HG03066 (cell line): ENCODE measurements around the gene C1GALT1.
"Not testable (repeated sequence)": the region's sequence is repeated elsewhere in the genome, so short reads cannot be mapped to it uniquely, and the experiment has no call there.

Experiments
- ATAC-seq: cut with Tn5 transposase; IDR thresholded peaks from one replicate; pipeline ENCODE4 v1.9.1; 2021; ENCODE audit warnings: low read depth; ENCODE audit not compliant: unreplicated experiment

The C1GALT1 gene

DNA sequence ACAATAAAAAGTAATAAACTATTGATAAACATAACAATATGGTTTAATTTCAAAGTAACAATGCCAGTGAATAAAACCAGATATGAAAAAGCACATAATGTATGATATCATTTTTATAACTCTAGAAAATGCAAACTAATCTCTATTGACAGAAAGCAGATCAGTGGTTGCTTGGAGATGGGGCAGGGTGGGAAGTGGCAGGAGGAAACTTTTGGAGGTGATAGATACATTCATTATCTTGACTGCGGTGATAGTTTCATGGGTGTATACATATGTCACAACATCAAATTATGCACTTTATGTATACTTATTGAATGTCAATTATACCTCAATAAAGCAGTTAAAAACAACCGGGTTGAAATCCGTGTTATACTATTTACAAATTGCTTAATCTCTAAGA lies 16.0 kb upstream of the C1GALT1 start:
- ATAC-seq = no peak

DNA sequence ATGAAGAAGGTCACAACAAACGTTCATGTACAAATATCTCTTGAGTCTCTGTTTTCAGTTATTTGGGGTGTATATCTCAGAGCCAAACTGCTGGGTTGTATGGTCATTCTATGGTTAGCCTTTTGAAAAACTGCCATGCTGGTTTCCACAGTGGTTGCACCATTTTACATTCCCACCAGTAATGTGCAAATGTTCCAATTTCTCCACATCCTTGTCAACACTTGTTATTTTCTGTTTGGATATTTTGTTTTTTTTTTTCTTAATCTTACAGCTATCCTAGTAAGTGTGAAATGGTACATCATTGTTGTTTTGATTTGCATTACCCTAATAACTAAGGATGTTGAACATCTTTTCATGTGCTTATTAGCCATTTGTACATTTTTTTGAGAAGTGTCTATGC lies 13.0 kb upstream of the C1GALT1 start:
- no peak for ATAC-seq

DNA sequence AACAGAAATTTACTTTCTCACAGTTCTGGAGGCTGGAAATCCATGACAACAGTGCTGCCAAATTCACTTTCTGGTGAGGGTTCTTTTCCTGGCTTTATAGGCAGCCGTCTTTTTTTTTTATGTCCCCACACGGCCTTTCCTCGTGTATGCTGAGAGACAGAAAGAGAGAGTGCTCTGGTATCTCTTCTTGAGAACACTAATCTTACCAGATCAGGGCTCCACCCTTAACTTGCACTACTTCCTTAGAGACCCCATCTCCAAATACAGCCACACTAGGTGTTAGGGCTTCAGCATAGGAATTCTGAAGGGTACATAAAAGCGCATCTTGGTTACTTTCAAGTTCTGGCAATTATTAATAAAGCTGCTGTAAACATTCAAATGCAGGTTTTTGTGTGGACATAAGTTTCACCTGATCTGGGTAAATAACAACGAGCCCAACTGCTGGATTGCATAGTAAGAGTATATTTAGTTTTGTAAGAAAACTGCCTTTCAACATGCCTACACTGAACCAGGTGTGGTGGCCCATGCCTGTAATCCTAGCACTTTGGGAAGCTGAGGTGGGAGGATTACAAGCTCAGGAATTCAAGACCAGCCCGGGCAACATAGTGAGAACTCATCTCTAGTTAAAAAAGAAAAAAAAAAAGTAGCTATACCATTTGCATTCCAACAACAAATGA lies 8.2 kb upstream of the C1GALT1 start:
- ATAC-seq = no peak

DNA sequence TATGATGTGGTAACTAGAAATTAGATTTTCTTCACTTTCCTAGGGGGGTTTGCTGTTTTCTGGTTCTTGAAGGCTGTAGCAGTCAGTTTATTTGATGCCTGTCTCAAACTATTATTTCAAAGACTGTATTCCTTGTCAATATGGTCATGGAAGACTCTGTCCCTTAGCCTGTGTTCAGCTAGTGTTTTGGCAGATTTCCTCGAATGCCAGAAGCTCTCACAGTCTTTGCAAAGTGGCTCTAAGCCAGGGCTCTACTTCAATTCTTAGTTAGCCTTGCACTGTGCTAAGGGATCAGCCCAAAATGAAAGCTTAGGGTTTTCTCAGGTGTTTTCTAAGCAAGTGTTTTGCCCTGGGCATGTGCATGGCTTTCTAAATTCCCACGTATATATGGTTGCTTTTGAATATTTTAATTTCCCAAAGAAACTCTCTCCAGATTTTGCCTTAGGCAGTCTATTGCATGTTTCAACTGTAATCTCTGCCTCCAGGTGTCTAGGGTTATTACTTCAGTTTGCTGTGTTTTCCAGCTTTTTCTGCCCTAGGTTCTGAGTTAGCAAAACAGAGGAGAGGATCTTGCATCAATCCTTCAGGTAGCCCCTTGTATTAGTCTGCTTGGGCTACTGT lies 7.2 kb upstream of the C1GALT1 start:
- ATAC-seq = no peak

DNA sequence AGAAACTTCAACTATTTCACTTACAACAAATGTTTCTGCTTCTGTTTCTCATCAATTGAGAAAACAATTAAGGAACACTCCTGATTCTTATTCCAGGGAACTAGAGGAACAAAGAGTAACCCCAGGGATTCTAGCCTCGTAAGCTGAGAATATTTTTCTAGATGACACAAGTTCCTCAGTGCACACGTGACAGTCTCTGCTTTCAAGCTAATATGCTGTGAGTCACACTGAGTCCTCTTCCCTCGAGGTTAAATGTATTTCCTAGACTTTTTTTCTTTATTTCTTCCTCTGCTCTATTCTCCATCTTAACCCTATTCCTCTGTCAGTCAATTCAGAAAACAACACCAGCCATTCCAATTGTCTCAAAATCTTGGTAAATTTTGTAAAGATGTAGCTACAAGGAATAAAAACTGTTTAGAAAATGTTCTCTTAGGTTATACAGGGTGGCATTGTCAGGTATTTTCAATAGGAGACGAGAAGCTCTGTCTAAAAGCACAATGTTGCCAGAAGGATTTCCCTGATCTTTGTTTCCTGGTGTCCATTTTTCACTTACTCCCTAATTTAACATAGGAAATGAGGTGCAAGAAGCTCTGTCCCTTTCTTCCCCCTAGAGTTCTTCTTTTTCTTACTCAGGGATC lies 5.8 kb upstream of the C1GALT1 start:
- ATAC-seq = no peak

DNA sequence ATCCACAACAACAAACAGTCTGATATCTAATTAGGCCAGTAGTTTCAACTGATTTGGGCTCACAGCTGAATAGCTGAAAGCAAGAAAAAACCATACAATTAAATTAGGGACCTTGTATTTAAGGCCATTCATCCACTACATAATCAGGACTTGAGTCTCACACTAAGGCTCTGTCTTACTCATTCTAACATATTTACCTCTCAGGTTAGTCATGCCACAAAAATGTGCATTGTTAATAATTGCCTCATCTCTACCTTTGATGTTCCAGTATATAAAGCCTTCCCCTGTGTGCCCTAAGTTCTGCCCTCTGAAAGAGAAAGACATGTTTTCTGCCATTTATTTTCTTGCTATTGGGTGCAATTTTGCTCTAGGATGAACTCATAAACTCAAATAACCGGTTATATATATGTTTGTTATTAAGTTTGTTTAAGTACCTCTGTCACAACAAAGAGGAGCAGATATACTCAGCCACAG lies 5.3 kb upstream of the C1GALT1 start:
- no peak for ATAC-seq

DNA sequence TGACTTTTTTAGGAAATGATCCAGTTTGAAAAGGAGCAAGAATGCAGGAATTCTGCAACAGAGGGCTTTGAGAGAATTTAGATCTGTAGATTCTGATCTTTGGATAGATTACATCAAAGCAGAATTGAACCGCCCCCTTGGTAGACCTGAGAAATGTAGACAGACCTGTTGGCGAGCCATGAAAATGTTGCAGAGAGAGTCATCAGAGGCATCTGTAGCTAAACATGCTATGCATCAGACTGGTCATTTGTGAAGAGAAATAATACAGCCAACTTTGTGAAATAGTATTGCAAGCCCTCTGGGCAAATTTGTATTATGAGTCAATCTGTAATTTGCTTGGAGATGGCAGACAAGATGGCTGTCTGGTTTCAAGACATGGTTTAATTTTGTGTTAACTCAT lies 4.3 kb upstream of the C1GALT1 start:
- no peak for ATAC-seq

DNA sequence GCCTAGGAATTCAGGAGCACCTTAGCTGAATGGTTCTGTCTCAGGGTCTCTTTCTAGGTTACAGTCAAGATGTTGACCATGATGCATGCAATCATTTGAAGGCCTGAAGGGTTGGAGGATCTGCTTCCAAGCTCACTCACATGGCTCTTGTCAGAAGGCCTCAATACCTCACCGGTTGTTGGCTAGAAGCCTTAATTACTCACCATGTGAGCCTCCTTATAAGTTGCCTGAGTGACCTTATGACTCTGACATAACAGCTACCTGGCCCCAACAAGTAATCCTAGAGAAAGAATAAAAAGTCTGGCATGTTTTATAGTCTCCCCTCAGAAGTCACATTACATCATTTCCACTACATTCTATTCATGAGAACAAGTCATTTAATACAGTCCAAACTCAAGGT lies 3.4 kb upstream of the C1GALT1 start:
- ATAC-seq = no peak

DNA sequence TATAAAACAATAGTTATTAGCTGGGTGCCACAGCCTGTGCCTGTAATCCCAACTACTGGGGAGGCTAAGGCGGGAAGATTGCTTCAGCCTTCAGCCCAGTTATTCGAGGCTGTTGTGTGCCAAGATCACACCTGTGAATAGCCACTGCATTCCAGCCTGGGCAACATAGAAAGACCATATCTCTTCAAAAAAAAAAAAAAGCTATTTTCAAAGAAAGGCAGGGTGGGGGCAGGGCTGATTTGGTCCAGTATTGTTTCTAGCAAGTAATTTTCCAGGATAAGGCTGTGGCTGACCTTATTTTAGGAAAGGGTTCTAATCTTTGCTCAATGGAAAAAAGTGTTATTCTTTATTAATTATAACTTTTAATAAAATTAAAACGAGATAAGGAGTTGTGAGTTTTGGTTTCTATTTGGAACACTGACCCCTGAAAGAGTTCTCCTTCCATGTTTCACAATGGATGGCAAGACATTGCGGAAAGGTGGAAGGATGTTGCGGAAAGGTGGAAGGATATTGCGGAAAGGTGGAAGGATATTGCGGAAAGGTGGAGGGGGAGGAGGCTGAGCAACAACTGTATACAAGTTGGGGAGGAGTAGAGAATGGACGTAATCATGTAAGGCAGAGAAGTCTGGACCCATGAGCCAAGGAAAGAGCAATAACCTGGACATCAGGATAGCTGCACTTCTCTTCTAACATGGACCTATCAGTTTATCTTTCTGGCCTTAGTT lies 1.5 kb upstream of the C1GALT1 start:
- ATAC-seq = no peak

DNA sequence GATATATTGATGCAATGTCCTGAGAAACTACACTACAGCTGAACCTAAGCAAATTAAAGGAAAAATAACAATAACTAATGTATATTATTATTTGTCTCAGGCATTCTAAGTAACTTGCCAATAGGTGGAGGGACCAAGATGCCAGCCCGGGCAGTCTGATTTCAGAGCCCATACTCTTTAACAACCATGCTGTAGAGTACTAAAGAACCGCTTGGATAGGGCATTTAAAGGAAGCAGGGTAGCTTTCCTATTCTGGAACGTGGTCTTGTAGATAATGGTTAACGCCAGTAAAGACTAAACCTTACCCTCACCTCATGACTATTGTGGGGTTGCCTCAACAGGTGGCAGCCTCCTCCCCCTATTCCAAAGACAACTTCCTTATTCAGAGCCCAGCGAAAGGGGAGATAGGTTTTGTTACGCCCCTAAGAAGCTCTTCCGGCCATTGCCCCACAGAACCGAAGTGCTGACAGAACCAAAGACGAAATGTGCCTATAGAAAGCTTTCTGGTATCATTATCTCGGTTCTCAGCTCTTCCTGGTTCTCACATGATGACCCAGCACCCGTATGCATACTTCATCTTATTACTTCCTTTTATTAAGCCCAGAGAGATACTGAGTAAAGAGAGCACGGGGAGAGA lies 707 bp upstream of the C1GALT1 start:
- ATAC-seq = peak; percentile 48

DNA sequence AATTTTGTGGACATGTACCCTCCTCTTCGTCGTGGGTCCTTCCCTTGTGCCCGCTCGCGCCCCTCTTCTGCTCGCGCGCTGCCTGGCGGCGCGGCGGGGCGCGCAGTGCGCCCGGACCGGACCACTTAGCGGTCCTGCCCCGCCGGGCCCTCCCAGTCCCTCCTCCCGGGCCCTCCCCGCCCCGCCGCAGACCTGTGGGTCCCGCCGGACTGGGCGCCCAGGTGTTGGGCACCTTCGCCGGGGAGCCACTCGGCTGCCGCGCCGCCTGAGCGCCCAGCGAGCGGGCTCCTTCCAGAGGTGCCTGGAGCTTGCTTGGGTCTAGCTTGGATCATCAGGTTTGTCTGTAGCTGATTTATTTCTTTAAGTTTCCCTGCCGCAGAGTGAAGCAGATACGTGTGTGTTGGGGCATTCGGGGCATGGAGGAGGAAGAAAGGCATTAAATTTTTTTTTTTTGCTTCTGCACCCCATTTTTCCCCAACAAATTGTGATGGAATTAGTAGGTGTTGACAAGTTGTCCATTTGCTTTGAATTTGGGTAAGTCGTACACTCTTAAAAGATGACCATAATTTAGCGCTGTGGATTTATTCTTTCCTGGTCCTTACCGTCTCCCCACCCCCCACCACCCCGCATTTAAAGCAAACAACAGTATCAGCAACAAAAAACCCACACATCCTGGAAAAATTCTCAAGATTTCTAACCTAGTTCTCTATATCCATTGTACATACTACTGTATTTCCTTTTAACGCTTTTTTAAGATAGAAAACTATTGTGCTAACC lies 905 bp downstream of the C1GALT1 start:
- ATAC-seq = peak; percentile 21

DNA sequence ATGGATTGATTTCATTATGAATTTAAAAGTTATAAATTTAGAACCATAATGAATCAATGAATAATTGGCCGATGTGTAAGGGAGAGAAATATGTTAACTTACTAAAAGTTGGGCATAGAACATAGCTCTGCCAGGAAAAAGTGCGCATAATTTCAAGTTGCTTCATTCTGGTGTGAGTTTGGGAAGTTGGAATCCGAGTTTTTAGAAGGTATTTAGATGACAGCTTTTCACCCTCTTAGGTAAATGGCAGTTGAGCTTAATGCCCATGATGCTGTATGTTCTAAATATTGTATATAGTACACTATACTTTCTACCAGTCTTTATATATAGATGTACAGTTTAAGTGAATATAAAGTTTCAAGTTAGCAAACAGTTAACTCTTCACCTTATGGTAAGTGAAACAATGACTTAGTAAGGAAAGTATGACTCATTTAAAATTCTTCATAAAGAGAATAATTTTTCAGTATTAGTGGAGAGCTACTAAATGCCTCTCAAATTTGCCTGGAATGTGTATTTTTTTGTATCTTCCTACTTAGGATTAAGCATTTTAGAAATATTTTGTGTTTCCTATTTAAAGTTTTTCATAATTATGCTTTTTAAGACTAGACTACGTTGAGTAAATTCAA lies 1.6 kb downstream of the C1GALT1 start:
- no peak for ATAC-seq

DNA sequence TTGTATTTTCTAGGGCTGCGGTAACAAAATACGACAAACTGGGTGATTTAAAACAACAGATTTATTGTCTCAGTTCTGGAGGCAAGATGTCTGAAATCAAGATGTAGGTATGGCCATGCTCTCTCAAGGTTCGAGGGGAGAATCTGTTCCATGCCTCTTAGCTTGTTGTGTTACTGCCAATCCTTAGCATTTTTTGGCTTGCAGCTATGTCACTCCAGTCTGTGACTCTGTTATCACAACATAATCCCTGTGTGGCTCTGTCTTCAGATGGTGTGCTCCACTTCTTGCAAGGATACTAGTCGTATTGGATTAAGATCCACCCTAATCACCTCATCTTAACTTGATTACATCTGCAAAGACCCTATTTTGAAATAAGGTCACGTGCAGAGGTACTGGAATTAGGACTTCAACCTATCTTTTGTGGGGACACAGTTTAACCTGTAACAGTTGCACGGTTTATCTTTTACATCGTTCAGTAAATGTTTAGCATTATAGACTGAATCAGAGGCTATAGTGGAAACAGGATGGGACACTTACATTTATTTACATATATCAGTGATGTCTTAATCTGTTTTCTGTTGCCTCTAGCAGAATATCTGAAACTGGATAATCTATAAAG lies 3.1 kb downstream of the C1GALT1 start:
- no peak for ATAC-seq

DNA sequence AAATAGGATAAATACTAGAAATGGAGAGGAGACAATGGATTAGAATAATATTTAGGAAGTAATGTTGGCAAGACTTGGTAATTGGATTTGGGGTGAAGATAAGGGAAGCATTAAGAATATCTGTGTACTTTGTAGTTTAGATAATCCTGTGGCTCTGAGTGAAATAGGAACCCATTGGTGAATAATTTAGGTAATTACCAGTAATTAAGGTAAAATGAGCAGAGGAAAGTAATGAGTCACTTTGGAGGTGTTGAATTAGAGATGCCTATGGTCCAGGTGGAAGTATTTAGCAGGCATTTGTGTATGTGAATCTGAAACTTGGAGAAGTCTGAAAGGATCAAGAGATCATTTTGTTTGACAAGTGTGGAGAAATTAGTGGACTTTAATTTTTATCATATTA lies 5.7 kb downstream of the C1GALT1 start:
- no peak for ATAC-seq

DNA sequence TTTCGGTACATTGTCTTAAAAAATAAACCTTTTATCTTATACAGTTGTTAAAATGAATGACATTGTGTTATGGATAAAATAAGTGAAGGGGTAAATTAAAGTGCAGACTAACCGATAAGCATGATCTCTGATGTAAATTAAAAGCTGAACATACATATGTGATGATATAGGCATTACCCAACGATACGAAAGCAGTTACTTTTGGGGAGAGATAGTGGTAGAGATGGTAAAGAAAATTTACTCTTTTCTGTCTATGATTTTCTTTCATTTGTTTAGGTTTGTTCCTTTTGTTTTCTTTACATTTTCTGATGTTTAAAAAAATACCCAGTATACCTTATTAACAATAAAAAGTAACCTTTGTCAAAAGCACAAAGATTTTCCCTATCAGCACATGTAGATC lies 6.4 kb downstream of the C1GALT1 start:
- ATAC-seq = no peak

DNA sequence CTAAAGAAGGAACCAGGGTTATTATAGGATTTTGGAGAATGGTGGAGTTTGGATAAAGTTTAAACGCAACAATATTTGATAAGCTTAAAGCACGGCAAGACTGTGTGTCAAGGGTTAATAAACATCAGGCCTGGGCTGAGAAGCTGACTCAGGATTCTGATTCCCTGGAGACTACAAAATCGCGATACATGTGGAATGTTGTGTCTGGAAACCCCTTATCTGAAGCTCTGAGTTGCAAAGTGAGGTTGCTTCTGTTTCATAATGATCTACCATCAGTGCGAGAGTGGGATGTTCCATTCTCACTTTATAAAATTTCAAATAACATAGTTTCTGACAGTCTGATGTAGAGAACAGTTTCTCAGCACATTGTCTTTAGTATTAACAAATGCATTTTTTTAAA lies 7.8 kb downstream of the C1GALT1 start:
- no peak for ATAC-seq

DNA sequence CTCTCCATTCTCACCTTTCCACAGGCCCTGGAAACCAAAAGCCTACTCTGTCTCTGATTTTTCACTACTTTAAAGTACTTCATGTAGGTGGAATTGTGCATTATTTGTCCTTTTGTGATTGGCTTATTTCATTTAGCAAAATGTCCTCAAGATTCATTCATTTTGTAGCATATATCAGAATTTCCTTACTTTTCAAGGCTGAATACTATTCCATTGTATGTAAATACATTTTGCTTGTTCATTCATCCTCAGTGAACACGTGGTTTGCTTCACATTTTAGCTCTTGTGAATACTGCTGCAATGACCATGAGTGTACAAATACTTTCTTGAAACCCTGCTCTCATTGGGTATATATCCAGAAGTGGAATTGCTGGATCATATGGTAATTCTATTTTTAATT lies 8.8 kb downstream of the C1GALT1 start:
- no peak for ATAC-seq

DNA sequence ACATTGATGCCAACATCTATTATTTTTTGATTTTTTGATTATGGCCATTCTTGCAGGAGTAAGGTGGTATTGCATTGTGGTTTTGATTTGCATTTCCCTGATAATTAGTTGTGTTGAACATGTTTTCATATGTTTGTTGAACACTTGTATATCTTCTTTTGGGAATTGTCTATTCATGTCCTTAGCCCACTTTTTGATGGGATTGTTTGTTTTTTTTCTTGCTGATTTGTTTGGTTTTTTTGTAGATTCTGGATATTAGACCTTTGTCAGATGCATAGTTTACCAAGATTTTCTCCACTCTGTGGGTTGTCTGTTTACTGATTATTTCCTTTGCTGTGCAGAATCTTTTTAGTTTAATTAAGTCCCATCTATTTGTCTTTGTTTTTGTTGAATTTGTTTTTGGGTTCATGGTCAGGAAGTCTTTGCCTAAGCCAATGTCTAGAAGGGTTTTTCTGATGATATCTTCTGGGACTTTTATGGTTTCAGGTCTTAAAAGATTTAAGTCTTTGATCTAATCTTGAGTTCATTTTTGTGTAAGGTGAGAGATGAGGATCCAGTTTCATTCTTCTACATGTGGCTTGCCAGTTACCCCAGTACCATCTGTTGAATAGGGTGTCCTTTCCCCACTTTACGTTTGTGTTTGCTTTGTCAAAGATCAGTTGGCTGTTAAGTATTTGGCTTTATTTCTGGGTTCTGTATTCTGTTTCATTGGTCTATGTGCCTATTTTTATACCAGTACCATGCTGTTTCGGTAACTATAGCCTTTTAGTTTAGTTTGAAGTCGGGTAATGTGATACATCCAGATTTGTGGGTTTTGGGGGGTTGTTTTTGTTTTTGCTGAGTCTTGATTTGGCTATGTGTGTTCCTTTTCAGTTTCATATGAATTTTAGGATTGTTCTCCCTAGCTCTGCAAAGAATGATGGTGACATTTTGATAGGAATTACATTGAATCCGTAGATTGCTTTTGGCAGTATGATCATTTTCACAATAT lies 10.7 kb downstream of the C1GALT1 start:
- not testable (repeated sequence) for ATAC-seq
